GM19438 (cell line): Measurements from ENCODE around the gene HAS3.
"Not testable (repeated sequence)": the region's sequence is repeated elsewhere in the genome, so short reads cannot be mapped to it uniquely, and the experiment has no call there.

ENCODE experiments used
- ATAC-seq: cut with Tn5 transposase; IDR thresholded peaks from one replicate; pipeline ENCODE4 v1.9.1; 2021; ENCODE audit warnings: low read depth; ENCODE audit not compliant: unreplicated experiment

Gene HAS3

GRCh38 chr16:69105501-69106361 lies at the start of gene HAS3:
TSS of gene HAS3 (plus strand) at chr16:69105653. CDS start at chr16:69109396, 3,743 bp downstream.
- no peak for ATAC-seq

DNA sequence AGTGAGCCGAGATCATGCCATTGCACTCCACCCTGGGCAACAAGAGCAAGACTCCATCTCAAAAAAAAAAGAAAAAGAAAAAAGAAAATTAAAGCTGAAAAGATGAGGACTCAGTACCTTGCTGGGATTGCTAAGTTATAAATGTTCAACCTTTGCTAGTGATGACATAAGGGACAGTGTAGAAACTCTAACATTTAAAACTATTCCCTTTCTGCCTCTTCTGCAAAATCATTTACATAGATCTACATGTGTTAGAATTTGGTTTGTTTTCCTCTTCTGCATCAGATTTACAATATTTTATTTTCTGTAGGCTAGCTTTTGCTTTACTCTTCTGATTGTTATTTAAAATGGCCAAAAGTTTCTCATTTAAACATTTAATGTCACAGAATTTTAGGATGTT lies 49.5 kb upstream of the HAS3 start:
- ATAC-seq = no peak

DNA sequence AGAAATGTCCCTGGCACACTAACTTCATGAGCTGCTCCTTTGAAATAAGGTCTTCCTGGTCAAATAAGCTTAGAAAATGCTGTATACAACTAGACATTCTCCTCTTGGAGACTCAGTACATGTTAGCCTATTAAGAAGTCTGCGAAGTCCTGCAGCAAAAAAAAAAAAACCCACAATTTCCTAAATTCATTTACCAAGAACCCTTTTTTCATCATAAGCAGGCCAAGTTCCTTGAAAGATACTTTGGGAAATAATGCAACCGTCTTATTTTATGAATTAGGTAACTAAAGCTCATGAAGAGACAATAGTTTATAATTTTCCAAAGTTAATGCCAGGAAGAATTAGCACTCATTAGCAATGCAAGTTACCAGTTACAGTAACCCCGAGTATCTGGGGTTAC lies 49.0 kb upstream of the HAS3 start:
- no peak for ATAC-seq

DNA sequence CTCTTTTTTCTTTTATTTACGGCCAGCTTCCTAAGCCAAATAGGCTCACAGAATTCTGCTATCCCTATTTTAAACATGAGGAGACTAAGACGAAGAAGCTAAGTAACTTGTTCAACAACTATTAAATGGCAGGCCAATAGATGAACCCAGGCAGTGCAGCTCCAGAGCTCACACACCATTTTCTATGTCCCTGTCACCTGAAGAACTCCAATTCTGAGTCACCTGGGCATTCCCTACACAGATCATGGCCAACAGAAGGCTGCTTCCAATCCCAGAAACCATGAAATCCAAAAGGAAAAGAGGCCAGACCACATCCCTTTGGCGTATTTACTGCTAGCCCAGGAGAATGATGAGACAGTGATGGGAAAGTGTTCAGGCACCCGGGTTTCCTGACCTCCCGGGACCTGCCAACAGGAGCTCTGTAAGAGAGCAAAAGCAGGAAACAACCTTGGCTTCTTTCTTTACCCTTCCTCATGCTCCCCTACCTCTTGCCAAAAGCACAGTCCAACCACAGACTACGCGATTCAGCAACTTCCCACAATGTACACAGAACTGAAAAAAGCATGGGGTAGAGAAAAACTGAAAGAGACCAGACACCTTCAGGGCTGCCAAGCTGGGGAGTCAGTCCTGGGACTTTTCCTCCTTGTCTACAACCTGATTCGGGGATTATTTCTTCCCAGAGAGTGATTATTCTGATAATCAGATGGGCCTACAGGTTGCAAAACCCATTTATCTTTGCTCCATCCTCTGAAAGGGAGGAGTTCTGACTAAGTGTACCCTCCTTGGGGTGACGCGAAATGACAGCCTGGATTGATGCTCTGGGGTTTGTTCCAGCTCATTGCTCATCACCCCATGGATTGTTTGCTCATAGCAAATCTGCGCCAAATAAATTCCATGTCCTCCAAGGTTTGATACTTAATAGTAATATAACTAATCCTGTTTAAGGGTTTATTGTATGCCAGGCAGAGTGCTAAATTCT lies 47.8 kb upstream of the HAS3 start:
- no peak for ATAC-seq

- ATAC-seq = not testable (repeated sequence)
Observed at GRCh38 chr16:69063491-69063890, 42.0 kb upstream of the HAS3 start.

DNA sequence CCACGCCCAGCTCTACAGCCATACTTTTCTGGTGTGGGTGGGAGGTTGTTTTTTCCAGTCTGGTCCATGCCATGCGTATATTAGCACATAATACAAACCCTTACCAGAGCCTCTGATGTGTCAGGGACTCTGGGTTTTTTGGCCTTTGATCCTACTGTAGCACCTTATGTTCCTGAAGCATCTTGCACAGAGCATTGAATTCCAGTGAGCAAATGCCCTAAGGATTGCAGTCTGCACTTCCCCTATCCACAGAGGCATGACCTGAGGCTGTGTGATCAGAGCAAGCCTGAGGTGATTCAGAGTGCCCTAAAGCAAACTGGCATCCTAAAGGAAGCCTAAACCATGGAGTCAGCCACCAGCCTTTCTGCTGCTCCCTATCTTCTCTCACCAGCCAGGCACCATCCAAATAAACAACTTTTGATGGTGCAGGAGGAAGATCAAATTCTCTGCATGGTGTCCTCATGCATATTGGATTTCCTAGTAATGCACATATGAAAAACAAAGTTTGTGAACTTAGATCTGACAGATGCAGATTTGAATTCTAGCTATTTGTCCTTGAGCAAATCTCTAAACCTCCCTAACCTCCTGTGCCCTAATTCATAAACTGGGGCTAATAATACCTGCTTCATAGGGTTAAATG lies 41.2 kb upstream of the HAS3 start:
- ATAC-seq = no peak

DNA sequence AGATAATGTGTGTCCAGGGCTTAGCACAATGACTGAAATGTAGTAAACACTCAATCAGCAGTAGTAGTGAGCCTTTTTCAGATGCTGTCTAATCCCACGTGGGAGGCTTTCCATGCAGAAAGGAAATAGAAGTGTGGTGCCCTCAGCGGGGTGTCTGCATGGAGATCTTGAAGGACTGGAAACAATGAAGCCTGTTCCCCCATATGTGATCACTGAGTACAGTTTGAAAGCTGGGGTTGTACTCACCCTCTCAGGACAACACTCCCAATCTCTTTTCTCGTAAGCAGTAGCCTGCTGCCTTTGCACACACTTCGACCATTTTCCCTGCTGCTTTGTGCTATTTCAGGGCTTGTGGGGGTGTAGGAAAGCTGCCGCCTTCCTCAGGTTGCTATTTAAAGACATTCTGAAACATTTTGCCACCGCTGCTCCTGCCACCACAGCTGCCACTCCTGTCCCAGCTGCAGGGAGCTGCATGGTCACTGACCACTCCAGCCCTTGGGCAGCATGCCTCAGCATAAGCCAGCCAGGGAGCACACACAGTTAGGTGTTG lies 40.6 kb upstream of the HAS3 start:
- no peak for ATAC-seq

GRCh38 chr16:69069504-69069903 lies 35.9 kb upstream of the HAS3 start:
- ATAC-seq = no peak

DNA sequence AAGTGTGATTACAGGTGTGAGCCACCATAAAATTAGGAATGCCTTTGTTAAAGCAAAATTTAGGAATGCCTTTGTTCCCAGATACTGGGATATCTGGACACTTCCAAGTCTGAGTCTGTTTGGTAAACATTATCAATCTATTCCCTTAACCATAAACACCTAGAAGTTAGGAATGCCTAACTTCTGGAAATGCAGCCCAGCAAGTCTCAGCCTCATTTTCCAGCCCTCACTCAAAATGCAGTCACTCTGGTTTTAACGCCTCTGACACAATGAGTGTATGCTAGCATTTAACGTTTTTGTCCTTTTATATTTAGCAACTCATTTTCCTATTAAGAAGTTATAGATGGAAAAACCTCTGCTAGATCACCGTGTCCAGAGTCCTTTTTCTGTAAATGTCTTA lies 34.4 kb upstream of the HAS3 start:
- no peak for ATAC-seq

- ATAC-seq = no peak
Observed at GRCh38 chr16:69072640-69072974, 32.8 kb upstream of the HAS3 start.

DNA sequence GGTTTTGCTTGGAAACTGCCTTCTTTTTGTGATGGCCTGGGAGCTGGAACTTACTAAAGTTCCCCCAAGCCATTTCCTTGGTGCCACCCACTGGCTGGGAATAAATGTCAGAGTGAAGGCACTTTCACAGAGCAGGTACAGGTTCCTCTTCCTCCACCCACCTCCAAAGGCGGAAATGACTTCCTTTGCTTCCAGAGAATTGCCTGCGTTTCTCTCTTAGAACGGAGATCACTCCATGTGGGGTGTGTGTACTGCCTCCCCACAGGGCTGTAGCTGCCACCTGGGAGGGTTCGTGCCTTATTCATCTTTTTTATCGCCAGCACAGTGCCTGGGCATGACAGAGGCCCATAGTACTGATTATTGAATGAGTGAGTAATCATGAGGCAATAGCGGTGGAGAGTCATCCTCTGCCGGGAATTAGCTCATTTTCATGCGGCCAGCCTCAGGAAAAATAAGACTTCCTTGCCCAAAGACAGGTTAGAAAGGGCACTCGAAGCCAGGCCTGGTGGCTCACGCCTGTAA lies 32.2 kb upstream of the HAS3 start:
- ATAC-seq = no peak

DNA sequence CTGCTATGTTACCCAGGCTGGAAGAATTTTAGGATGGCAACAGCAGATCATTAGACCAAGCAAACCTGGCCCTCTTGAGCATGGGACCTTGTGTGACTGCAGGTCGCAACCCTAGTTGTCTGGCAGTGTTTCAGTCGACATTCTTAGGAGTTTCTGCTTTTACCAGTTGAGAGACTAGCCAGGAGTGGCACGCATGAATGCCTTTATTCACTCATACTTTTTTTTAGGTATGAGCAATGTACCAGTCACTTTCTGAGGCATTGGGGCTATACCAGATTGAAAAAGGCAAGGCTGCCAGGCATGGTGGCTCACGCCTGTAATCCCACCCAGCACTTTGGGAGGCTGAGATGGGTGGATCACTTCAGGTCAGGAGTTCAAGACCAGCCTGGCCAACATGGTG lies 28.2 kb upstream of the HAS3 start:
- no peak for ATAC-seq

DNA sequence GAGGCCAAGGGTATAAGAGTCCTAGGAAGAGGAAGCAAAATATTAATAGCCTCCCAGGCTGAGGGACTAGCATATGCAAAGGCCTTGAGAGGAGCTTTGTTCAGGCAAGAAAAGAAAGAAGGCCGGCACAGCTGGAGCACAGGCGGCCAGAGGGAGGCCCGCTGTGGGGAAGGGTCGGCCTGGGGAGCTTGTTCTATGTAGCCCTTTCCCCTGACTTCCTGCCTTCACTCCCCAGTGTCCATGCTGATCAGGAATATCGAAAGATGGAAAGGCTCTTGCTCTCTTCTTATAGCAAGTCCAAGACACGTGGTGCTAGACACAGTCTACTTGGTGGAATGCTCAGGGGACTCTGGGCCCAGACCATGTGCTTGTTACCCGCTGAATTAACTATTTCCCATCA lies 27.4 kb upstream of the HAS3 start:
- ATAC-seq = no peak

DNA sequence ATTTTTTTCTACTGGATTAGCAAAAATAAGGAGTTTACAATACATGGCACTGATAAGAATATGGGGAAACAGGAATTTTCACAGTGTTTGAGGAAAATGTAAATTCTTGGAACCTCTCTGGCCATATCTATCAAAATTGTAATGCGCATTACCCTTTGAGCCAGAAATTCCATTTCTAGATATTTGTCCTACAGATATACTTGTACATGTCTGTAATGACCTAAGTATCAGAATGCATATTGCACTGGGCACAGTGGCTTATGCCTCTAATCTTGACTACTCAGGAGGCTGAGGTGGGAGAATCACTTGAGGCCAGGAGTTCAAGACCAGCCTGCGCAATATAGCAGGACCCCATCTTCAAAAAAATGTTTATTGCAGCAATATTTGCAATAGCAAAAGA lies 25.8 kb upstream of the HAS3 start:
- no peak for ATAC-seq

DNA sequence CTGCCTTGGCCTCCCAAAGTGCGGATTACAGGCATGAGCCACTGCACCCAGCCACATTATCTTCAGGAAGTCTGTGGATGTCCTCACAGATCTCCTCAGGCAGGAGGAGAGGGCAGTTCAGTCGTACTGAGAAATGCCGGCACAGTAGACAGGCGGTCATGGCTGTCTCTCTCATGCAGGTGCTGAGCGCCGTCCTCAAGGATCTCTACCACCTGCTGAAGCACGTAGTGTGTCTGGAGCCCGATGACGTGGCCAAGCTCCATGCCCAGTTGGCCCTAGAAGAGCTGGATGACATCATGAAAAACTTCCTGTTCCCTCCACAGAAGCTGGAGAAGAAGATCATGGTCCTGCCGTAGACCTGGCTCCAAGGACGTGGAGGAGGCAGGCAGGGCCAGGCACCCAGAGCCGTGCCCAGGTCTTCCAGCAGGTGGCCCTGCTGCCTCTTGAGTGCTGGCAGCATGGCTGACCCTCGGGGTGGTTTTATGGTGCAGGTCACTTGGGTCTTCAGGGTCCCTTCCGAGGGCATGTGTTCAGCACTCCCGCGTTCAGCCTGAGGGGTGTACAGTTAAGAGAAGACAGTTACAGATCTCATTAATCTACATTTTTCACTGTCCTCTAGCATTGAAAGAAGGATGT lies 22.0 kb upstream of the HAS3 start:
- ATAC-seq = no peak

GRCh38 chr16:69084289-69084688 lies 21.2 kb upstream of the HAS3 start:
- no peak for ATAC-seq

GRCh38 chr16:69085032-69085695 lies 20.3 kb upstream of the HAS3 start:
- no peak for ATAC-seq

DNA sequence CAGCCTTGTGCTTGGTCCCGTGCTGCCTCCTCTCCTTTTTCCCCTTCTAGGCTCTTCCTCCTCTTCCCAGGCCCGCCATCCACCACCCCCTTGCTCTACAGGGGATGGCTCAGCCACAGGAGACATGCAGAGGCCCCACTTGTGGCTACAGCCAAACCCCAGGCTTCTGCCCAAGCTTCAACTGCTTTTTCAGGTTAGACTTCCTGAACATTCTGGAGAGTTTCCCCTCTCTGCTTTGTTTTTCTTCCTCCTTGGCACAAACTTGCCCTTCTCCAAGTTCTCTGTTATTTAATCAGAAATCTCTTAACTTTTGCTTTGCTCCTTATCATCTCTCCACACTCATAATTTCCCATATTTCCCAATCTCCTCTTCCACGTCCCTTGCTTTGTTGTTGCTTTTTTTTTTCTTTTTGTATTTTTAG lies 18.3 kb upstream of the HAS3 start:
- ATAC-seq = no peak

DNA sequence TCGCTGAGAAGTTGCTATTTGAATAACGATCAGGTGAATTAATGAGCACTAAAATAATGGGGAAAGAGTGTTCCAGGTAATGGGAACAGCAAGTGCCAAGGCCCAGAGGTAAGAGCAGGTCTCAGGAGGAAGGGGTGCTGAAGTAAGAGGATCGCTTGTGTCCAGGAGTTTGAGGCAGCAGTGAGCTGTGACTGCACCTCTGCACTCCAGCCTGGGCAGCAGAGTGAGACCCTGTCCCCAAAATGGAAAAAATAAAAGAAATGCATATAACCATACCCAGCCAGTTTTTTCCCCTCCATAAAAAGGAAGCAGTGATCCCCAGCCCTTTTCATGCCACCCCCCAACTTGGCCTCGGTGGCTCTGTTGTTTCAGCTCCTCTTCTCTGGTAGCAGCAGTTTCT lies 16.8 kb upstream of the HAS3 start:
- ATAC-seq = no peak
